Stimulated activated CD4-positive, alpha-beta T cell treated with anti-CD3 and anti-CD28 coated beads, TNF-alpha, amount 100 ng/mL, for 24 hours (primary cell): ENCODE data around the gene CASP9.
"Not testable (repeated sequence)": the region's sequence is repeated elsewhere in the genome, so short reads cannot be mapped to it uniquely, and the experiment has no call there.

Source experiments
- DNase-seq, 3 experiments: peaks; one replicate each; pipeline ENCODE4 v3.0.0-alpha.2; 2020; ENCODE audit warnings: low read depth in 3 of 3

The CASP9 gene

DNA sequence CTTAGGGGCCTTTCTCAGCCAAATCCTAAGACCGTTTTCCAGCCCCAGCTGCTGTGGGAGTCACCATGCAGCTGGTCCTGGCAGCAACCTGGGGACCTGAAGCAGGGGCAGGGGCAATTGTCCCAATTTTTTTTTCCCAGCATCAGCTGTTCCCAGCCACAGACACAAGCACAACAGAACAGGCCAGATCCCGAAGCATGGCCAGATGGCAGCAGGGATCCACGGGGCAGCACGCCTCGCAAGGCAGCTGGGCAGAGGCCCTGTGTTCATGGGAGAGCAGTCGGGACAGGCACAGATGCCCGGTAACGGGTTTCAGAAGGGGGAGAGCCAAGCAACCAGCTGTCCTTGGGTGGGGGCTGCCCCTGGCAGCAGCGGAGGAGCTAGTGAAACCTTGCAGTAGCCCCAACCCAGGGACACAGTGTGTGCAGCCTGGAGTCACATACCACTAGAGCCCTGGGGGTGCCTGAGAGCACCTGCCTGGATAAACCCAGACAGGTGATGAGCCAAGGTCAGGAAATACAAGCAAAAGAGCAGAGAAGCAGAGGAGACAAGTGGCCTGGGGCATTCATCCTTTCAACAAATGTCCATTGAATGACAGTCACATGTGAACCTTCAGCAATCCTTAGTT lies 54.1 kb downstream of the CASP9 start:
- DNase-seq: not testable (repeated sequence)

GRCh38 chr1:15469361-15469760 lies 54.7 kb downstream of the CASP9 start:
- no peak for DNase-seq

DNA sequence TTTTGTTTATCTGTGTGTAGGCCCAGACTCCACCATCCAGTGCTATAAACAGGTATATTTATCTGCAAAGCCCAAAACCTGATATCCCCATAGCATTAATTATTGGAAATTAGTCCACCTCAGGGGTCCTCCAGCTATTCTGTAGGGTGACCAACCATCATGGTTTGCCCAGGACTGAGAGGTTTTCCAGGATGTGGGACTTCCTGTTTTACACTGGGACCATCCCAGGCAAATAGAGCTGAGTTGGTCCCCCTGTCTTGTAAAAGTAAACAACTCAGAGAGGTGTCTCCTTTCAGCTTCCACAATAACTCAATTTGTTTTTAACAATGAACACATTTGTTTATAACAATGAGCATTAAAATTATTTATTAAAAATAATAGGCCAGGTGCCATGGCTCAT lies 55.9 kb downstream of the CASP9 start:
- DNase-seq: no peak

GRCh38 chr1:15466955-15467625 lies 56.9 kb downstream of the CASP9 start:
- not testable (repeated sequence) for DNase-seq

DNA sequence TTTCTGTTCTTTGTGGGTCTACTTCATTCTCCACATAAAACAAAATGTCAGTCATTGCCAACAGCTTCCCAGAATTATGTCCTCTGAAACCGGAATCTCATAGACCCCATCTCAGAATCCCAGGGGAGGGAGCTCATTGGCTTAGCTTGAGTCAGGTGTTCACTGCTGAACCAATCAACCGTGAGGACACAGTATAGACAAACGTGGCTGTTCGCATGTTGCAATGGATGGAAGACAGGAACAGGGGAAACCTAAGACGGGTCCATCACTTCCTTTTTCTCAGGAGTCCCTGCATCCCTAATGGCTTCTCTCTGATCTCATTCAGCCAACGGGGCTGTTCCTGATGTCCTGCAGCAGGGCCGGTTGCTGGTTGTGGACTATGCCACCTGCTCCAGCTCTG lies 58.3 kb downstream of the CASP9 start:
- no peak for DNase-seq

DNA sequence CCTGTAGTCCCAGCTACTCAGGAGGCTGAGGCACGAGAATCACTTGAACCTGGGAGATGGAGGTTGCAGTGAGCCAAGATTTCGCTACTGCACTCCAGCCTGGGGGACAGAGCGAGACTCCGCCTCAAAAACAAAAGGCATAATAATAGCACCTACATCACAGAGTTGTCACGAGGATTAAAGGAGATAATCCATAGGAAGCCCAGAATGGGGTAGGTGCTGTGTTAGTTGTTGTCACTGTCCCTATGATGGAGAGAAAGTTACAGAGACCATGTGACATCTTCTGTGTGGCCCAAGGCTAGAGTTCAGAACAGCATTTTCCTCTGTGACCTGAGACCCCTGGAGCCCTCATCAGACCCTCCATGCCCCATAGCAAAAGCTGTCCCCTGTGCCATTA lies 60.1 kb downstream of the CASP9 start:
- DNase-seq: not testable (repeated sequence)

- not testable (repeated sequence) for DNase-seq
Measured at GRCh38 chr1:15463064-15463800, 60.8 kb downstream of the CASP9 start.

- DNase-seq: no peak
Measured at GRCh38 chr1:15460708-15461095, 63.3 kb downstream of the CASP9 start.

DNA sequence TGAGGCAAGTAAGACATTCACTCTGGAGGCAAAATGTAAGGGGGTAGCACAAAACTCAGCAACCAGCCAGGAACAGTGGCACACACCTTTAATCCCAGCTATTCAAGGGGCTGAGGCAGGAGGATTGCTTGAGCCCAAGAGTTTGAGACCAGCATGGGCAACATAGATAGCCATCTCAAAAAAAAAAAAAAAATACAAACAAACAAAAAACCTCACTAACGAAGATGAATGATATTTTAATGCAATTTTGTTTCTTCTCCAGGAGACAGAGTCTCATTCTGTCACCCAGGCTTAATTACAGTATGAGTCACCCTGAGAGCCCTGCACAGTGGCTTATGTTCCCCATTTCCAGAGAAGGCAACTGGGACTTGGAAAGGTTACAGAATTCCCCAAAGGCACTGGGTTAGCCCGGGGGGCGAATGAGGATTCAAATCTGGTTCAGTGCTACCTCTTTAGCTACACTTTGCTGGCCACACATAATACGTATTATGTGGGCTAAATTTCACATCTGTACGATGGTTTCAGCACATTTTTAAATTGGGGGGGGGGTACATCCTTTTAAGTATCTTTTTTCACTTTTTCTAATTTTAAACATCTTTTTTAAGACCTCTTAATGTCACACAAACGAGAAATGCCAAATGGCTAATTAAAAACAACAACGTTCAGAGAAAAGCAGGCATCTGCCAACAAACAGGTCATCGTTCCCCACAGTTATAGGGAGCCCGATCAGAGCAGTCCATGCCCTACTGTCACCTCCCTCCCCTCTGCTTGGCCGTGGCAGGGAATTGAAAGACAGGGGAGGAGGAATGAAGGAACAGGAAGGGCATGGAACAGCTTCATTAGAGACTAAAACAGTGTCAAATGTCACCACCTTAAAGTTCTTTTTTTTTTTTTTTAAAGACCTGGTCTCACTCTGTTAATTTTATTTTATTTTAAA lies 64.0 kb downstream of the CASP9 start:
- DNase-seq: no peak

DNA sequence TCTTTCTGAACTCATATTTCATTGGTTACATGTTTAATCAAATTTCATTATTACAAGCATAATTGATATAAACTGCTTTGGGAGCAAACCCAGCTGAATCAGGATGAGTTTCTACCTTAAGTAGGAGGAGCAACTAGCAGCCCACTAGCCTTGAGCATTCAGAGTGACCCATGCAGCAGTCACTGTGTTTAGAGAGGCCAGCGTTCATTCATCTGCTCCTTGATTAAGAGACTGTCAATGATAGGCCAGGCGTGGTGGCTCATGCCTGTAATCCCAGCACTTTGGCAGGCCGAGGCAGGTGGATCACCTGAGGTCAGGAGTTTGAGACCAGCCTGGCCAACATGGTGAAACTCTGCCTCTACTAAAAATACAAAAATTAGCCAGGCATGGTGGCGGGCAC lies 65.6 kb downstream of the CASP9 start:
- DNase-seq: not testable (repeated sequence)

DNA sequence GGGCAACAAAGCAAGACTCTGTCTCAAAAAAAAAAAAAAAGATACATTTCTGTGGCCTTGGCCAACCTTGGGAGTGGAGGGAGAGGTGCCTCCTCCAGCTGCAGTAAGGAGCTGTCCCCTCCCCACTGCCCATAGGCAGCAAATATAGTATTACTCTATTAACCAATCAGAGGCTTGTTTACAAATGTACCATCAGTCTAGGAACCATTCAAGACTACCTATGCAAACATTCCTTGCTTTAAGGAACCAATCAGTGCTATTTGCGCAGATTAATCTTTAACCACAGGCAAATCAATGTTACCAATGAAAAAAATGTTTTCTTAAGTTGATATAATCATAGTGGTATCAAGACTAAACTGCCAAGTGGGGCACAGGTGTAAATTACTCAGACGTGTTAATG lies 66.4 kb downstream of the CASP9 start:
- DNase-seq: no peak

DNA sequence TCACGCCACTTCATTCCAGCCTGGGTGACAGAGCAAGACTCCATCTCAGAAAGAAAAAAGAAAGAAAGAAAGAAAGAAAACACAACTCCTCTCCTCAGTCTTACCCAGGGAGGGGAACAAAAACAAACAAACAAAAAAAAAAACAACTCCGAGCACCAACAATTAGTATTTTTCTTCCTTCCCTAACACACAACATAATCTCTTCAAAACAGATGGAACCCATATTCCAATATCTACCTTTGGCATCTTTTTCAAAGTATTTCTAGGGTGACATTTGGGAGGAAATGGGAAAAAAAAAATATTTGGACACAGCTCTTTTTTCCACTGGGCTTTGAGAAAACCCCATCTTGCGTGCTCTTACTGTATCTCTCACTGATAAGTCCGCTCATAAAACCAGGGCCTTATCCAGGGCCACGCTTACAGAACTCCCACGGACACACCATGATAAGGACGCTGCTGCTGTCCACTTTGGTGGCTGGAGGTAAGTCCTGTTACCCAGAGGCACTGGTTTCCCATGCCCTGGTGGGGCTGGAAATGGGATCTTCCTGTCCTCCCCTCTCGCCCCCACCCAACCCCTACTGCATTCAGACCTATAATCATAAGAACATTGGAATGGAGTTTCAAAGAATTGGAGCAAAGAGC lies 67.6 kb downstream of the CASP9 start, which contains the start of gene CELA2A:
Gene CELA2A (plus strand): TSS at position 420 of the 642 bp plus-strand sequence. CDS start 22 bp downstream, at position 442.
- DNase-seq: no peak

- DNase-seq: no peak
Measured at GRCh38 chr1:15455522-15455921, 68.5 kb downstream of the CASP9 start.

GRCh38 chr1:15454256-15454655 lies 69.8 kb downstream of the CASP9 start:
- DNase-seq: no peak

DNA sequence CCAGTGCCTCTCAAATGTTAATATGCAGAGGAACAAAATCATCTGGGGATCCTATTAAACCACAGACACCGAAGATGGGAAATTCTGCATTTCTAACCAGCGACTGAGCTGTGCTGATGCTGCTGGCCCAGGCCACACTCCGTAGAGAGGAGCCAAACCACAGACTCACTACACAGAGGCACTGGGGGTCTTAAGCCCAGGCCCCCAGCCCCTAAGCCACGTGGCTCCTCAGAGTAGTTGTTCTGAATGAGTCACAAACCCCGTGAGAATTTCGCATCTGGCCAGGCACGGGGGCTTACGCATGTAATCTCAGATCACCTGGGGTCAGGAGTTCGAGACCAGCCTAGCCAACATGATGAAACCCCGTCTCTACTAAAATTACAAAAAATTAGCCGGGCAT lies 70.3 kb downstream of the CASP9 start:
- no peak for DNase-seq

- no peak for DNase-seq
Measured at GRCh38 chr1:15452866-15453571, 71.0 kb downstream of the CASP9 start.

DNA sequence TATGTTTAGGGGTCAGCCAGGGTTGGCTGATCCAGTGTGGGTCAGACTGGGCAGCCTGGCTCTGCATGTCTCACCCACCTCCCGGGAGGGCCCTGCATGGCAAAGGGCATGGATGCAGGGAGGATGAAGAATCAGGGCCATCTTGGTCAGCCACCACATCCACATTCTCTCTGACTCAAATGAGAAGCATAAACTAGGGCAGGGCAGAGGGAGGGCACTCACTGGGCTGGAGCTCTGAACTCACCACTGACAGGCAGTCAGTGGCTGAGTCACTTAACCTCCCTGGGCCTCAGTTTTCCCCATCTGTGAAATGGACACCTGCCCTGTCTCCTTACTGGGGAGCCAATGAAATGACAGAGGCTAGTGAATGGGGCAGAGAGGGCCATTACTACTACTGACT lies 71.8 kb downstream of the CASP9 start:
- no peak for DNase-seq

DNA sequence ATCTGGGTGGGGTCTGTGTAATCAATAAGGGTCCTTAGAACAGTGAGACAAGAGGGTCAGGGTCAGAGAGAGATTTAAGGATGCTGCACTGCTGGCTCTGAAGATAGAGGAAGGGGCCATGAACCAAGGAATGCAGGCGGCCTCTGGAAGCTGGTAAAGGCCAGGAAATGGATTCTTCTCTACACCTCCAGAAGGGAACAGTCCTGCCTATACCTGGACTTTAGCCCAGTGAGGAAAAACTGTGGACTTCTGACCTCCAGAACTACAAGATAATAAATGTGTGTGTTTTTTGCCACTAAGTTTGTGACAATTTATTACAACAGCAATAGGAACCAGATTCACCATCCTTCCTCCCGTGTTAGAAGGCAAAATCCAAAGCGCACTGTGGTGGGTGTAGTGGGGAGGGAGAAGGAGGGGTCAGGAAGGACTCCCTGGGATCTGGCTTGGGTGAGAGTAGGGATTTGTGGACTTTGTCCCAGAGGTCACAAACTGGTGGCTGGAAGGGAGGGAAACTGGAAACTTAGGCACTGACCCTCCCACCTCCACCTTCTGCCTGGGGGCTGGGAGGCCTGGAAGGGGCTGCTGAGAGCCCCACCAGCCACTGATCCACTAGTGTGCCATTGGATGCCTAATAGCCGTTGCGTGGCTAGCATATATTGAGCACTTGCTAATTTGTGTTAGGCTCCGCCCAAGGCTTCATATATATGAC lies 72.8 kb downstream of the CASP9 start:
- DNase-seq: no peak

GRCh38 chr1:15449567-15449966 lies 74.4 kb downstream of the CASP9 start:
- no peak for DNase-seq

- no peak for DNase-seq
Measured at GRCh38 chr1:15448877-15449462, 75.0 kb downstream of the CASP9 start.
